Fibroblast of mammary gland (primary cell): ENCODE results near the gene AP3D1.

Source experiments
- DNase-seq: peaks from one replicate; pipeline ENCODE4 v3.0.0-alpha.2; 2010; ENCODE audit warnings: low read depth
- H3K4me3 ChIP-seq: 2 replicates; pipeline ENCODE4 v1.5.1; 2011; ENCODE audit warnings: low read depth, mild to moderate bottlenecking, low read length, moderate library complexity; ENCODE audit not compliant: control insufficient read depth
- TF ChIP-seq, protein P1 (sequence below): conservative IDR thresholded peaks from 2 replicates; pipeline ENCODE4 v1.5.1; 2011; ENCODE audit warnings: low read depth, low read length, inconsistent platforms; ENCODE audit not compliant: control insufficient read depth, insufficient read depth

Gene AP3D1

GRCh38 chr19:2084993-2085720, 66.2 kb downstream of the AP3D1 start:
- DNase-seq: peak; percentile 50
- H3K4me3 ChIP-seq: no peak overlapping the region
- TF ChIP-seq, protein P1, sequence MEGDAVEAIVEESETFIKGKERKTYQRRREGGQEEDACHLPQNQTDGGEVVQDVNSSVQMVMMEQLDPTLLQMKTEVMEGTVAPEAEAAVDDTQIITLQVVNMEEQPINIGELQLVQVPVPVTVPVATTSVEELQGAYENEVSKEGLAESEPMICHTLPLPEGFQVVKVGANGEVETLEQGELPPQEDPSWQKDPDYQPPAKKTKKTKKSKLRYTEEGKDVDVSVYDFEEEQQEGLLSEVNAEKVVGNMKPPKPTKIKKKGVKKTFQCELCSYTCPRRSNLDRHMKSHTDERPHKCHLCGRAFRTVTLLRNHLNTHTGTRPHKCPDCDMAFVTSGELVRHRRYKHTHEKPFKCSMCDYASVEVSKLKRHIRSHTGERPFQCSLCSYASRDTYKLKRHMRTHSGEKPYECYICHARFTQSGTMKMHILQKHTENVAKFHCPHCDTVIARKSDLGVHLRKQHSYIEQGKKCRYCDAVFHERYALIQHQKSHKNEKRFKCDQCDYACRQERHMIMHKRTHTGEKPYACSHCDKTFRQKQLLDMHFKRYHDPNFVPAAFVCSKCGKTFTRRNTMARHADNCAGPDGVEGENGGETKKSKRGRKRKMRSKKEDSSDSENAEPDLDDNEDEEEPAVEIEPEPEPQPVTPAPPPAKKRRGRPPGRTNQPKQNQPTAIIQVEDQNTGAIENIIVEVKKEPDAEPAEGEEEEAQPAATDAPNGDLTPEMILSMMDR: no peak

DNA sequence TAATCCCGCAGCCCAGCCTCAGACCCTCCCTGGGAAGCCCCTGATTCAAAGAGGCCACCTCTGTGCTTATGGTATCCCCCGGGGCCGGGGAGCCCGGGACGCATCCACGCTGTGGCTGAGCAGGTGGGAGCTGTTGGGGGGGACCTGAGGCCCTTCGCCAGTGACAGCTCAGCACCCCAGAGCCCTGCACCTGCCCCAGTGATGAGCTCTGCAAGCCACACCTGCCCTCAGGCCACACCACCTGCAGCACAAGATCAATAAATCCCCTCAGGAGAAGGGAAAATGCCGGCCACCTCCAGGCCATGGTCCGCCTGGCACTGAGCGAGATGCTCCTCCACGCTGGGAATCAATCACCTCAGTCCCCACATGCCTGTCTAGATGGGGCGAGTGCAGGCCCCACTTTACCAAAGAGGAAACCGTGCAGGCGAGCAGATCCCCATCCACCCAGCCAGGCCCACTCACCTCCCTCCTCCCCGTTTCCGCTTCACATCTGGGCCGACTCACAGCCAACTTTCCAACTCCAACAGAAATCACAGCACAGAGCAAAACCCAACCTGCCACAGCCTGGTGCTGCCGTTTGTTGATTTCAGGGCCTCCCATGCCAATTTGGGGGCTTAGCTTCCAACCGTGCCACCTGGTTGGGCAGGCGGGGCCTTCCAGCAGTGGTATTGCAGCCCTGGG, 68.1 kb downstream of the AP3D1 start:
- TF ChIP-seq, protein P1: no peak
- no peak overlapping the region for H3K4me3 ChIP-seq
- DNase-seq: no peak

DNA sequence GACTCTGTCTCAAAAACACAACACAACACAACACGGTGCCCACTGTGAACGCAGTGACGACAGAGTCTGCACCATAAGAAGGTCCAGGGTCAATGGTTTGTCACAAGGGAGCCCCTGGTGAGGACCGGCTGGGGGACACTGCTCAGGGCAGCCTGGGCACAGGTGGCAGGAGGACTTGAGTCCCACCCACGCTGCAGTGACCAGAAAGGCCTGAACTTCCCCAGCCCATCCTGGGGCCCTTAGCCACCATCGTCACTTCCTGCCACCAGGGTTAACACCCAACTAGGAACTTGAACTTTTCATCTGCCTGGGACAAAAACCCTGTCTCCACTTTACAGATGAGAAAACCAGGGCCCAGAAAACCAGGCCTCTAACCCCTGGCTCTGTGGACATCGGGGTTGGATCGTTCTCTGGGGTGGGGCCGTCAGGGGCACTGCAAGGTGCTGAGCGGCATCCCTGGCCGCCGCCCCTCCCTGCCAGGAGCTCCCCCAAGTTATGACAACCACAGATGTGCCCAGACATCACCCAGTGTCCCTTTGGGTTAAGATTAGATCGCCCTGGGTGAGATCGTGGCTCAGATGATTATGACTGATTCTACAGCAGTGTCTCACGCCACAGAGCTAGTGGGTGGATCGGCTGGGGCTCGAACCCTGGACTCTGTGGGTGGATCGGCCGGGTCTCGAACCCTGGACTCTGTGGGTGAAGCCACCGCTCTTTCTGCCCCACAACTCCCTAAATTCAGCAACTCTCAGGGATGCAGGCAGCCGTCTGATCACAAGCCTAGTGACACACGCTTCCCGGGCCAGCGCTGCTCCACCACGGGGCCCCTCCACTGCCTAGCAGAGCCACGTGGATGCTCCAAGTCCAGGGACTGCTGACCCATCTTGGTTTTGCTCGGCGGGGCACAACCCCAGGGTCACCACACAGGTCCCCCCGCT, 69.2 kb downstream of the AP3D1 start:
- TF ChIP-seq, protein P1: no peak
- no peak overlapping the region for H3K4me3 ChIP-seq
- DNase-seq: no peak

DNA sequence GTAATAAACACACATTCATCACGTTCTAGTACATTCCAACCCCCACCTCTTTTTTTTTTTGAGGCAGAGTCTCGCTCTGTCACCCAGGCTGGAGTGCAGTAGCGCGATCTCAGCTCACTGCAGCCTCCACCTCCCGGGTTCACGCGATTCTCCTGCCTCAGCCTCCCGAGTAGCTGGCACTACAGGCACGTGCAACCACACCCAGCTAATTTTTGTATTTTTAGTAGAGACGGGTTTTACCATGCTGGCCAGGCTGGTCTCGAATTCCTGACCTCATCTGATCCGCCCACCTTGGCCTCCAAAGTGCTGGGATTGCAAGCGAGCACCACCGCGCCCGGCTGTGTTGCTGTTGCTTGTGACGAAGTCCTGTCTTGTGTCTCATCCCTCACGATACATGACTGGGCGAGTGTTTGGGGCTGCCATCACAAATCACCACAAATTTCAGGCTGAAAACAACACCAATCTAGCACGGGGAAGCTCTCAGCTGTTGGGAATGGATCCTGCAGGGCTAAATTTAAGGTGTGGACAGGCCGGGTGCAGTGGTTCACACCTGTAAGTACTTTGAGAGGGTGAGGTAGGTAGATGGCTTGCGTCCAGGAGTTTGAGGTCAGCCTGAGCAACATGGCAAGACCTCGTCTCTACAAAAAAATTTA, 70.9 kb downstream of the AP3D1 start:
- DNase-seq: no peak
- TF ChIP-seq, protein P1: no peak
- H3K4me3 ChIP-seq: no peak overlapping the region

DNA sequence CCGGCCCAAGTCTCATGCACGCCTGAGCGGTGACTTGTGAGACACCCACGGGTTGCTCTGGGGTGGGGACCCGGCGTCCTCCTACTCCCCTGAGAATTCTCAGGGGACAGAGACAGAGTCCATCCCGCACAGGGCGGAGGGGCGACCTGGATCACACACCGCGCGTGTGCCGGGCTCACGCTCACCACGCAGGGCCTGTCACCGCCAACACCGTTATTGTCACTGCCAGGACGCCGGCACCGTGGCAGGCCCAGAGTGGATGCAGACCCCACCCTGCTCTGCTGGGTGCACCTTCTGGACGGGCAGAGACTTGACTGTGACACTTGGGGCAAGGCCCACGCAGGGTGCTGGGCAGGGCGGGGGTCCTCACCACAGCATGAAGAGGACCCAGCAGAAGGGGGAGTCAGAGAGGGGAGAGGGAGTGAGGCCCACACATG, 71.5 kb downstream of the AP3D1 start:
- DNase-seq: no peak
- H3K4me3 ChIP-seq: no peak overlapping the region
- TF ChIP-seq, protein P1: no peak

DNA sequence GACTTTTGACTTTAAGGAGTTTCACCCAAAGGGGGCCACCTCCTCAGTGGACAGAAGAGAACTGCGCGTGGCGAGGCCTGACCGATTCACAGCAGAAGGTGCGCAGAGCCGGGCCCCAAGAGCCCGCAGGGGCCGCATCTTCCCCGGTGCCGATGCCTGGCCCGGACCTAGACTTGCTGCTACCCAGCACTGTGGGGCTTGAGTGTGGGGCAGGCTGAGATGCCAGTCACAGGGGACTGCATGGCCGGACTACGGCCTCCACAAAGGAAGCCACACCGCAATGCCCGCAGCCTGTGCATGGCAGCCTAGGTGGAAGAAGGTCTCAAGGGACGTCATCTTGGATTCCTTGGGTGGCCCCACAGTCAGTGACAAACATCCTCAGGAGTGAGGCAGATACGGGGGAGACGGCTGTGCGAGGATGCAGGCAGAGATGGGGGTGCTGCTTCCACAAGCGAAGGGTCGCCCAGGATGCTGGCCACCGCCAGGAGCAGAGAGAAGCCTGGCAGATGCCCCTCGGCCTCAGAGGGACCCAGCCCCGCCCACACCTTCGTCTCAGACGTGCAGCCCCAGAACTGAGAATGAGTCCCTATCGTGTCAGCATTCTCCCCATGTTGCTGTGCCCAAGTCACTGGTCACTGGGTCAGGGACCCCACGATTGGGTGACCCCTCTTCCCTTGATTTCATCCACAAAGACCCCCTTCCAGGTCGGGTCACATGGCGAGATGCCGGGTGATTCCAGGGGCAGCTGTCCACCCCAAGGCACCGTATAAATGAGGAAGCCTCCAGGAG, 72.1 kb downstream of the AP3D1 start:
- TF ChIP-seq, protein P1: no peak
- no peak for DNase-seq
- H3K4me3 ChIP-seq: no peak overlapping the region
